AG20443 (cell line): ENCODE data around the gene RPL15.
"Not testable (repeated sequence)": the region's sequence is repeated elsewhere in the genome, so short reads cannot be mapped to it uniquely, and the experiment has no call there.

ENCODE experiments used
- DNase-seq: peaks from one replicate; pipeline ENCODE4 v3.0.0; 2012; ENCODE audit warnings: low spot score, mixed read lengths

The RPL15 gene

GRCh38 chr3:23889950-23890349 lies 27.0 kb upstream of the RPL15 start:
- no peak for DNase-seq

- no peak for DNase-seq
These were observed 22.5 kb upstream of the RPL15 start for GRCh38 chr3:23894254-23895061.

- no peak for DNase-seq
These were observed 21.8 kb upstream of the RPL15 start for GRCh38 chr3:23895181-23895580.

- no peak for DNase-seq
These were observed 16.2 kb upstream of the RPL15 start for GRCh38 chr3:23900744-23901143.

DNA sequence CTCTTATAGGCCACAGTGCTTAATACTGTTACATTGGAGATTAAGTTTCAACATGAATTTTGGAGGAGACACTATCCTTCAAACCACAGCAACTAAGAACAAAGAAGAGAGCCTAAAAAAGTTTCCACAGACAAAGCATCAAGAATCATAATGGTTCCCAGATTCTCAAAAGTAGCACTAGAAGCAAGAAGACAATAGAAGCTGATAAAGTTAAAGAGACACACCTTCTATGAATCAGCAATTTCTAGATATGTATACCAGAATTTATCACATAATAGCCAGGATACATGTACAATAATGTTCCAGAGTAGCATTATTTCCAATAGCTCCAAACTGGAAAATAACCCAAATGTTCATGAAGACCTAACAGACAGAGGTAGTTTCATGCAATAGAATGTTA lies 12.4 kb upstream of the RPL15 start:
- DNase-seq = no peak

DNA sequence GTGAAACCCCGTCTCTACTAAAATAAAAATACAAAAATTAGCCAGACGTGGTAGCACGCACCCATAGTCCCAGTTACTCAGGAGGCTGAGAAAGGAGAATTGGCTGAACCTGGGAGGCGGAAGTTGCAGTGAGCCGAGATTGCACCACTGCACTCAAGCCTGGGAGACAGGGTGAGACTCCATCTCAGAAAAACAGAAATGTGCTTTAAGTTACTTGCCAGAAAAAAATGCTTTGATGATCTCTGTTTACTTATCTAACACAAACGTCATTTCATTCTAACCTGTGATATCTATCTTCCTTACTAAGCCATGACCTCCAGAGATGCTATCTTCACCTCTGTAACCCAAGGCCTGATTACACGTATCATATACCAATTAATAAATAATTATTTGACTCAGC lies 7.6 kb upstream of the RPL15 start:
- no peak for DNase-seq

DNA sequence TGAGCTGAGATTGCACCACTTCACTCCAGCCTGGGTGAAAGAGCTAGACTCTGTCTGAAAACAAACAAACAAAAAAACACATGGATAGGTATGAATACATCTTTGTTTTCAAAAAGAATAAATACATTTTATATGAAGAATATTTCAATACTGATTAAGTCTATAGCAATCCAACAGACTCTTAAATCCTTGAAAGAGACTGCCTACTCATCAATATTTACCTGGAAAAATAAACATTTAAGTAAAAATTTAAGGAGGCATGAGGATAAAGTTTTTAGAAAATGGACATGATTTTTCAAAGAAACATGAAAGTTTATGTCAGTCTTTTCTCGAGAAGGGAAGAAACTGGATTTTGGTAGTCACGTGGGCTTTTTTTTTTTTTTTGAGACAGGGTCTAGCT lies 5.5 kb upstream of the RPL15 start:
- DNase-seq = no peak

GRCh38 chr3:23912335-23912734 lies 4.6 kb upstream of the RPL15 start:
- not testable (repeated sequence) for DNase-seq

GRCh38 chr3:23913182-23913581 lies 3.8 kb upstream of the RPL15 start:
- DNase-seq = no peak

GRCh38 chr3:23913873-23914743 lies 2.8 kb upstream of the RPL15 start:
- no peak for DNase-seq

DNA sequence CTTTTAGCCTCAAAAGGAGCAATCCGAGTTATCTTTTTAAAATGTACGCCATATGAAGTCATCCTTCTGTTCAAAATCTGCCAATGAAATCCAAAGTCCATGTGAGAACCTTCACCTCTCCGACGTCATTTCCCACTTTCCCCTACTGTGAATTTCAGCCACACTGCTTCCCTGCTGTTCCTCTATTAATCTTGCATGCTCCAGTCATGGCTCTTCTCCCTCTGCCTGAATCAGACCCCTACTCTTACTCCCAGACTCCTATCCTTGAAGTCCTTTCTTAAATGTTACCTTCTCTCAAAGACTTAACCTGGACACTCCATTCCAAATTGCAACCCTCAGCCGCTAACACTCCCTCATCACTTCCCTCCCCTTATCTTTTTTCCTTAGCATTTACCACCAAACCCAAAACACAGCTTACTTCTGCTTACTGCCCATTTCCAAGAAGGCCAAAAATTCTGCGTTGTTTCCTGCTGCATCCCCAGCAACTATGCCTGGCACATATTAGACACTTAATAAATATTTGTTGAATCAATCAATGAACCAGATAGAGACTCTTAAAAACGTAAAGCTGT lies 1.3 kb upstream of the RPL15 start:
- no peak for DNase-seq

DNA sequence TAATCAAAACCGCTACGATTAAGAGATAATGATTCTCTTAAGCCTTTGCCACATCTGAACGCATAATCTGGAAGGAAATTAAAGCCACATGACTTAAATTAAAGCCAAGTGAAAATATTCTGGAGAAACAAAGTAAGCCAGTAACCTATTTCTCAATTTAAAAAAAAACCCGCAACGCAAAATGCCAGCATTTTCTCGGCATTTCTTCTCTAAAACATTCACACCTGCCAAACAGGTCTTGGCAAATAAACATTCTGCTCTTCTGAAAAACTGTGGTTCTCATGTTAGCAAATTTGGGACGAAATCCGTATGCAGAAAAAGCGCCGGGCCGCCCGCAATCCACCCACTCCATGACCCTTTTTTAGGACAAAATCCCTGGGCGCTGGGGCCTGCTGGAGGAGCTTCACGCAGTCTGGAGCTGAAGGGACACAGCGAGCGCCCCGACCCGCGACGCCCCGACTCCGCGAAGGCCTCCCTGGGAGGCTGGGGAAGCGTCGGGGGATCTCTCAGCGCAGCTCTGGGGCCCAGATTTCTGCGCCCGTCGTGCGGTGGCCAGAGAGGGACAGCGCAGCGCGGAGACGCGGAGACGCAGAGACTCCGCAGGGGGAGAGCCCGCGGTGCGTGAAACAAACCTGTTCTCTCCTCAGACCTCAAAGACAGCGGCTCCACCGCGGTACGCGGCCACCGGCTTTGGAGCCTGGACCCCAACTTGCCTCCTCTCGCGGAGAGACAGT lies 613 bp upstream of the RPL15 start:
- DNase-seq = no peak

DNA sequence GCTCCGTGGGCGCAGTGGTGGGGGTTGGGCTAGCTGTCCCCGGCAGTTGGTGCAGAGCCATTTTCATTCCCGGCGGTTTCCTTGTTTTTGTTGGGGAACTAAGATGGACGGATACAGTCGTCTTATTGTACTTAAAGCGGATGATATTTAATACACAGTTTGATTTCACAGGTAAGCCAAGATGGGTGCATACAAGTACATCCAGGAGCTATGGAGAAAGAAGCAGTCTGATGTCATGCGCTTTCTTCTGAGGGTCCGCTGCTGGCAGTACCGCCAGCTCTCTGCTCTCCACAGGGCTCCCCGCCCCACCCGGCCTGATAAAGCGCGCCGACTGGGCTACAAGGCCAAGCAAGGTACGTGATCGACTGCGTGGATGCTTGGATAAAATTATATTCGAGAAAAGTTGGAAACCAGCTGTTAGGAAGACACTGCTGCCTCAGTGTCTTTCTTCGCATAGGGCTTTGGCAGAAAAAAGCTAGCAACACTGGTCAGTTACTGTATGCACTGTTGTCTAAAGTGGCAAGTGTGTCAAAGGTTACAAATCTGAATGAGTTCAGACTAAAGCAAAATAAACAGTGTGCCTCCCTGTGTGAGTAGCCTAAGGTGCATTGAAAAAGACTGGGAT lies 859 bp downstream of the RPL15 start:
- peak; percentile 69 for DNase-seq

GRCh38 chr3:23918331-23918730 lies 1.4 kb downstream of the RPL15 start:
- DNase-seq = not testable (repeated sequence)

DNA sequence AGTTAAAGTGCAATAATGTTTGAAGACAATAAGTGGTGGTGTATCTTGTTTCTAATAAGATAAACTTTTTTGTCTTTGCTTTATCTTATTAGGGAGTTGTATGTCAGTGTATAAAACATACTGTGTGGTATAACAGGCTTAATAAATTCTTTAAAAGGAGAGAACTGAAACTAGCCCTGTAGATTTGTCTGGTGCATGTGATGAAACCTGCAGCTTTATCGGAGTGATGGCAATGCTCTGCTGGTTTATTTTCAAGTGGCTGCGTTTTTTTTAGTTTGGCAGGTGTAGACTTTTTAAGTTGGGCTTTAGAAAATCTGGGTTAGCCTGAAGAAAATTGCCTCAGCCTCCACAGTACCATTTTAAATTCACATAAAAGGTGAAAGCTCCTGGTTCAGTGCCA lies 2.7 kb downstream of the RPL15 start:
- no peak for DNase-seq

DNA sequence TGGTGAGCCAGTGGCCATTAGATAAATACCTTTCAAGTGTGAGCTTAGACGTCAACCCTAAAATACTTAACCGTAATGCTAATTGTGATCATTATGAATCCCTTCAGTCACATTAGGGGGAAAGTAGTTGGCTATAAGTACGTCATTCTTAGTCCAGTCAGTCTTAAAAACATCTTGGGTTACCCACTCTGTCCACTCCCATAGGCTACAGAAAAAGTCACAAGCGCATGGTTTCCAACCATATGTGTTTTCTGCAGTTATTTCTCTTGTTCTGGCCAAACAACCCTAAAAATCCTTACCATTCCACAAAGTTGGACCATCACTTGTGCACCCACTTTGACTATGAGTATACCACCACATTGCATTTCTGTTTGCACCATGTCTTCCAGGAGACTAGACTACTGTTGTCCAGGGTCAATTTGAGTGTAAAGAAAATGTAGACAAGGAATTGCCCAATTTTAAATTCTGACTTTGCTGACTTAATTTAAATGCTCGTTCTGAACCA lies 3.3 kb downstream of the RPL15 start:
- DNase-seq = no peak

DNA sequence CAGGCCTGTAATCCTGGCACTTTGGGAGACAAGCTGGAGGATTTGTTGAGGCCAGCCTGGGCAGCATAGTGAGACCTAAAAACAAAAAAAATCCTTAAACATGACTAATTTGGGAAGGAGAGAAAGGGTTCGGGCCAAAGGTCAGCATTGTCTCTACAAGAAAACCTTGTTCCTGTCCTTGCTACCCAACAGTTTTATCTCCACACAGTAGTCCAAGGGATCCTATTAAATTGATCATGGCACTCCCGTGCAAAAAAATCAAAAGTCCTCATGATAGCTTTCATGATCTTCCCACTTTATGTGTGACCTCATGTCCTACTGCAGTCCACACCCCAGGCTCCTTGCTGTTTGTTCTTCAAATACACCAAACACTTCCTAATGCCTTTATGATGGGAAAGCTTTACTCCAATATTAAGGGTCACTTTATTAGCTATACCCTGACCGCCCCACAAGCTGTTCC lies 4.2 kb downstream of the RPL15 start:
- no peak for DNase-seq

- DNase-seq = no peak
These were observed 6.9 kb downstream of the RPL15 start for GRCh38 chr3:23923786-23924185.

GRCh38 chr3:23926246-23926645 lies 9.3 kb downstream of the RPL15 start:
- DNase-seq = no peak

DNA sequence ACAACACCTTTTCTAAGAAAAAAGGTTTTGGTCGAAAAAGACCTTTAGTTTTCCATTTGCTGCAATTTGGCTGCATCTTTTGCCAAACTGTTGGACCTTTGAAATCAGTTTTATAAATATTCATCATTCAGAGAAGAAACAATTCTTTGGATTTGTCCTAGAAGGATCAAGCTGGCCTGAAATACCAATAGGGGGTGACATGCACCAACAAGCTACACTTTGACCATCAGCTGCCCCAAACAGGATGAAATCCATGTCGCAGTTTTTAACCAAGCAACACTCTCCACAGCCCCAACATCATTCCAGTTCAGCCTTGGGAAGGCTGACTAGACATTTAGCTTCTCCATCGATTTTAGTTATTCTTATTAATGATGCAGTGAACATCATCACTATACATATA lies 9.8 kb downstream of the RPL15 start:
- DNase-seq = no peak

DNA sequence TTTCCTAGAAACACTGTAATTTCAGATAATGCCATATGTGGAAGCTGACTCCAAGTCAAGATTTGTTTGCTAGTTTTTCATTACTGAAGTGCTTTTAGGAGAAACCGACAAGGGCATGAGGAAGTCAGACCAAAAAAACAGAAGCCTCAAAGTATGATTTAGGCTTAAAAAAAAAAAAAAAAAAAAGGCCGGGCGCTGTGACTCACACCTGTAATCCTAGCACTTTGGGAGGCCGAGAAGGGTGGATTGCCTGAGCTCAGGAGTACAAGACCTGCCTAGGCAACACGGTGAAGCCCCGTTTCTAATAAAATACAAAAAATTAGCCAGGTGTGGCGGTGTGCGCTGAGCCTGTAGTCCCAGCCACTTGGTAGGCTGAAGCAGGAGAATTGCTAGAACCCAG lies 11.6 kb downstream of the RPL15 start:
- no peak for DNase-seq
